Smooth muscle cell (in vitro differentiated cells): Measurements from ENCODE around the gene CD200. TPM values are rescaled to one million over a fixed set of nuclear protein-coding genes. Genes with fewer than 3 reads are reported as not detected.

ENCODE experiments used
- DNase-seq: peaks from one replicate; lab custom pipeline; 2025; ENCODE audit not compliant: unreplicated experiment; lab: John Stamatoyannopoulos, UW
- H2AFZ ChIP-seq: fragments of 200-600 bp; sonication (generic); 2 replicates; pipeline ENCODE4 v1.6.0; 2016; ENCODE audit warnings: antibody characterized with exemption, low read depth, mild to moderate bottlenecking
- H3F3A ChIP-seq: fragments of 200-600 bp; sonication (generic); 2 replicates; pipeline ENCODE4 v1.6.0; 2017; ENCODE audit warnings: antibody characterized with exemption, low read depth
- H3K27ac ChIP-seq: fragments of 200-600 bp; sonication (generic); 2 replicates; pipeline ENCODE4 v1.5.1; 2016; ENCODE audit warnings: low read depth, mild to moderate bottlenecking
- H3K27me3 ChIP-seq: fragments of 200-600 bp; sonication (generic); 2 replicates; pipeline ENCODE4 v1.6.1; 2016; ENCODE audit warnings: low read depth, mild to moderate bottlenecking
- H3K36me3 ChIP-seq: fragments of 200-600 bp; sonication (generic); 2 replicates; pipeline ENCODE4 v1.5.1; 2016; ENCODE audit warnings: low read depth
- H3K4me1 ChIP-seq: fragments of 200-600 bp; sonication (generic); 2 replicates; pipeline ENCODE4 v1.5.1; 2016; ENCODE audit warnings: low read depth
- H3K4me2 ChIP-seq: fragments of 200-600 bp; sonication (generic); 2 replicates; pipeline ENCODE4 v1.6.0; 2016; ENCODE audit warnings: mild to moderate bottlenecking
- H3K4me3 ChIP-seq: fragments of 200-600 bp; sonication (generic); 2 replicates; pipeline ENCODE4 v1.5.1; 2016; ENCODE audit warnings: mild to moderate bottlenecking
- H3K79me2 ChIP-seq: fragments of 200-600 bp; sonication (generic); 2 replicates; pipeline ENCODE4 v1.6.0; 2016; ENCODE audit warnings: low read depth, mild to moderate bottlenecking
- H3K9ac ChIP-seq: fragments of 200-600 bp; sonication (generic); 2 replicates; pipeline ENCODE4 v1.6.0; 2016; ENCODE audit warnings: low read depth
- H3K9me3 ChIP-seq: fragments of 200-600 bp; sonication (generic); replicated peaks from 2 replicates; pipeline ENCODE4 v1.5.1; 2016; ENCODE audit warnings: low read depth
- H4K20me1 ChIP-seq: fragments of 200-600 bp; sonication (generic); 2 replicates; pipeline ENCODE4 v1.6.0; 2016; ENCODE audit warnings: low read depth
- CTCF ChIP-seq: fragments of 200-600 bp; sonication (generic); IDR thresholded peaks from 2 replicates; pipeline ENCODE4 v1.5.1; 2017; ENCODE audit warnings: borderline replicate concordance, mild to moderate bottlenecking, antibody characterized with exemption; ENCODE audit not compliant: insufficient read depth, poor library complexity, severe bottlenecking
- WGBS: methylation state at CpG from one replicate; pipeline ENCODE4 v1.1.7; 2016; ENCODE audit warnings: low lambda C conversion rate; 5-methylcytosine and 5-hydroxymethylcytosine counted together
- polyA plus RNA-seq: library from polyadenylated mRNA; unstranded; fragments of >200 nt; fragmentation: Nextera tagmentation; extraction: Ambion mirVana; gene quantifications from 2 replicates; pipeline ENCODE4 v1.2.1, GENCODE V29; 2016
- total RNA-seq: library from RNA; depleted of rRNA; stranded (reverse); fragments of >200 nt; gene quantifications from 2 replicates; pipeline ENCODE4 v1.2.3, GENCODE V29; 2014

CD200 gene
- total and polyA plus RNA-seq, 2 experiments from 2014 or later = 10.0 to 12.4 TPM

GRCh38 chr3:112349557-112349956 lies 16.6 kb downstream of the CD200 start:
- H3K4me3 ChIP-seq = no peak overlapping the region
- H3K9me3 ChIP-seq = no peaks in the 10 kb centered on the region
- no peaks in the 10 kb centered on the region for H3K79me2 ChIP-seq
- WGBS = 93% methylated on average over 6 of the region's 6 CpGs
- H3K4me1 ChIP-seq = peaks cover 16% of the 10 kb centered on the region
- no peak overlapping the region for H3K27ac ChIP-seq
- no peak for DNase-seq
- H2AFZ ChIP-seq = no peak overlapping the region
- no peaks in the 10 kb centered on the region for H3K27me3 ChIP-seq
- no peak overlapping the region for H3K9ac ChIP-seq
- no peak for TF ChIP-seq CTCF
- no peaks in the 10 kb centered on the region for H3F3A ChIP-seq
- no peaks in the 10 kb centered on the region for H4K20me1 ChIP-seq
- H3K4me2 ChIP-seq = no peak overlapping the region
- H3K36me3 ChIP-seq = no peaks in the 10 kb centered on the region

GRCh38 chr3:112350018-112350810 lies 17.3 kb downstream of the CD200 start:
- no peaks in the 10 kb centered on the region for H4K20me1 ChIP-seq

GRCh38 chr3:112351036-112351435 lies 18.1 kb downstream of the CD200 start:
- Histone ChIP-seq H3F3A (no peaks in the 10 kb centered on the region), H3K27me3 (no peaks in the 10 kb centered on the region), H3K36me3 (no peaks in the 10 kb centered on the region), H3K27ac (no peak overlapping the region), H2AFZ (no peak overlapping the region), H3K79me2 (no peaks in the 10 kb centered on the region), H3K4me3 (no peak overlapping the region), H3K4me1 (peaks cover 16% of the 10 kb centered on the region), H3K4me2 (no peak overlapping the region), H4K20me1 (no peaks in the 10 kb centered on the region), H3K9ac (no peak overlapping the region), H3K9me3 (no peaks in the 10 kb centered on the region)
- TF ChIP-seq CTCF = no peak
- 44% methylated on average over 1 of the region's 1 CpG for WGBS
- no peak for DNase-seq

More at GRCh38 chr3:112350018-112350810, 17.3 kb downstream of the CD200 start:
- no peak for DNase-seq
- H3K27me3 ChIP-seq = no peaks in the 10 kb centered on the region
- H3K4me3 ChIP-seq = no peak overlapping the region
- no peak overlapping the region for H3K9ac ChIP-seq
- no peak for TF ChIP-seq CTCF
- H3K79me2 ChIP-seq = no peaks in the 10 kb centered on the region
- H3K4me1 ChIP-seq = peaks cover 16% of the 10 kb centered on the region
- H3K36me3 ChIP-seq = no peaks in the 10 kb centered on the region
- no peak overlapping the region for H3K4me2 ChIP-seq
- 92% methylated on average over 2 of the region's 2 CpGs for WGBS
- no peak overlapping the region for H2AFZ ChIP-seq
- no peaks in the 10 kb centered on the region for H3F3A ChIP-seq
- no peaks in the 10 kb centered on the region for H3K9me3 ChIP-seq
- no peak overlapping the region for H3K27ac ChIP-seq

GRCh38 chr3:112351823-112352222 lies 18.9 kb downstream of the CD200 start:
- no peak overlapping the region for H3K4me2 ChIP-seq
- no peaks in the 10 kb centered on the region for H4K20me1 ChIP-seq
- no peak overlapping the region for H3K4me3 ChIP-seq
- H3K79me2 ChIP-seq = no peaks in the 10 kb centered on the region
- no peaks in the 10 kb centered on the region for H3K27me3 ChIP-seq
- WGBS = 84% methylated on average over 2 of the region's 2 CpGs
- peaks cover 16% of the 10 kb centered on the region for H3K4me1 ChIP-seq
- no peak overlapping the region for H3K27ac ChIP-seq
- no peak for DNase-seq
- H3K9ac ChIP-seq = no peak overlapping the region
- no peaks in the 10 kb centered on the region for H3F3A ChIP-seq
- H2AFZ ChIP-seq = no peak overlapping the region
- H3K36me3 ChIP-seq = no peaks in the 10 kb centered on the region
- no peak for TF ChIP-seq CTCF
- no peaks in the 10 kb centered on the region for H3K9me3 ChIP-seq
